GM18505 (cell line): ENCODE data around the gene RBM17.
"Not testable (repeated sequence)": the region's sequence is repeated elsewhere in the genome, so short reads cannot be mapped to it uniquely, and the experiment has no call there.

Experiments used
- ATAC-seq: cut with Tn5 transposase; IDR thresholded peaks from one replicate; pipeline ENCODE4 v1.9.1; 2021; ENCODE audit not compliant: unreplicated experiment
- POLR2A ChIP-seq: IDR thresholded peaks from 4 replicates; pipeline ENCODE4 v1.6.1; 2011; ENCODE audit warnings: borderline replicate concordance; ENCODE audit not compliant: insufficient read depth, insufficient read length; ENCODE audit errors: extremely low read depth

The RBM17 gene

DNA sequence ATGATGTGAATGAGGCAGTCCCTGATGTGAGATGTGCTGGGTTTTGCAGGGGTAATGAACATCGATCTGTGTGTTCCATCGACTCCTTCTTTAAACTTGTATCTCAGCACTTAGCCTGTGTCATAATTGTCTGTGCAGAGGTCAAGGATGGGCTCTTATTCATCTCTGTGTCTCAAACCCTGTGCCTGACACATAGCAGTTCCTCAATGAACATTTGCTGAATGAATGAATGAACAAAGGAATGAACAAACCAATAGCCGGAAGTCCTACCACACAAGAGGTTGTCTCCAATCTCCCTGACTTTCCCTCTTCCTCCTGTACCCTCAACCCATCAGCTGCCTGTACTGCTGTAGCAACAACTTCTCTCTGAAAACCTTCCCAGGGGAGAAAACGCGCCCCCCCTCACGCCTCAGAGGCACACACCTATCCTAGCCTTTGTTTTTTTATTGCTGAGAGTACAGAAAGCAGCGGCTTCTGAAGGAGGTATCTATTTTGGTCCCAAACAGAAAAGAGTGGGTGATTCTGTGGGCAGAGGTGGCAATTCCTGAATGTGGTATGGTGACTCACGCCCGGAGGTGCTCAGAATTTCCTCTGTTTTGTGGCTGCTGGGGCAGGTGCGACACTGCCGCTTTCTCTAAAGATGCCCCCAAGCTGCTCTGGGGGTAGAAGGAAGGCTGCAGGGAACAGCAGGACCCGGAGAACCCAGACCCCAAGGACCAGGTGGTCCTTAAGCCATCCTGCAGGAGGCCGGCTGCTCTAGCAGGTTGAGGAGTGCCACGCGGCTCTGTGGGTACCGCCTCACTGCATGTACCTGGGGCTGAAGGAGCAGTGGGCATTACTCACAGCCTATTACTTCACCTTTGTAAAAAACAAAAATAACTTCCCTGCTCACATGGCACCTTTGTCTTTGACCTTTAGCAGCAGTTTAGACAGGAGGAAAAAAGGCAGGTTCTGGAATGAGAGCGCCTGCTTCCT lies 36.3 kb upstream of the RBM17 start:
- peak; percentile 35 for TF ChIP-seq POLR2A

DNA sequence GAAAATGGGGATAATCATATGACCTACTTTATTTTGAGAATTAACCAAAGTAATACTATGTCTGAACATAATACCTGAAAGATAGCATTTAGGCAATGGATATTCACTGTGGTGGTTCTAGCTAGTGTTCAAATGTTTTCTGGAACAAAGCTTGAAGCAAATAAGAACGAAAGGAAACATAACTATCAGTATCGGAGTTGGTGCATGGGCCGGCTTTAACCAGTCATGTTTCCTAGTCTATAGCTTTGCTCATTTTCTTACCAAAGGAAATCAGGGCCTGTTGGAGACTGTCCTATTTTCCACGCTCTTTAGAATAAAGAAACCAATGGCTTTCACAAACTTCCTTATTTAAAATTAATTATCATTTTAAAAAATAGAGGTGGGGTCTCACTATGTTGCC lies 35.5 kb upstream of the RBM17 start:
- no peak for ATAC-seq
- no peak for TF ChIP-seq POLR2A

More for the DNA sequence above, 36.3 kb upstream of the RBM17 start:
- no peak for ATAC-seq

DNA sequence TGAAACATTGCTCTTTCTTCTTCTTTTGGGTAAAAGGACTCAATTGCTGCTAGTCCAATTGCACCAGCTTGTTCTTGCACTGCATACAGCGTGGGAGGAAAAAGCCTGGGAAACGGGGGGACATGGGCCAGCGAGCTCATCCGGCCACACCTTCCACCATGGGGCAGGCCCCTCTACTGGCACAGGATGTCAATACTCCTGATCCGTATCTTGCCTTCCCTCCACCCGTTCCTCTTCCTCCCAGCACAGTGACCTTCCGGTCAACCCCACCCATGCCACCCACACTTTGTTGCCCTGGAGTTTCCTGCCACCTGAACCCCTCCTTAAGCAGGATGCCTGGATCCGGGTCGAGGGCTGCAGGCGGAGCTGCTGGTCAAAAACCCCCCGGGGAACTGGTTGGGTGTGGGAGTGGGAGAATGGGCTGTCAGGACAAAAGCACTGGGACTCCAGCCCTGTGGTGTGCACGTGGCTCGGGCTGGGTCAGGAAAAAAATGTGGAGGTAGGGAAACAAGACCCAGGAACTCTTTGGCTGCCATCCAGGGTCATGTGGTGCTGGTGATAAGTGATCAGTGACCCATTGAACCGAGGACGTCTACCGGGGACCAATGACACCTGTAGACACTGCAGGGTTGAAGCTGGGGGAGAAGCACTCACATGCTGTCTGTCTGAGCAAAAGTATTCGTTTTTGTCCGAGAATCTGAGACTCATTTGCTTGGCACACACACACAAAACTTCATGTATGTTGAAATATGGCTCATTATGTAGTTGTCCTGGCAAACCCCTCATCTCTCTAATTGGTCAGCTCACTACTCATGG lies 34.8 kb upstream of the RBM17 start:
- TF ChIP-seq POLR2A, result no peak
- no peak for ATAC-seq

GRCh38 chr10:6054884-6055283 lies 34.0 kb upstream of the RBM17 start:
- ATAC-seq, result no peak
- TF ChIP-seq POLR2A, result no peak

DNA sequence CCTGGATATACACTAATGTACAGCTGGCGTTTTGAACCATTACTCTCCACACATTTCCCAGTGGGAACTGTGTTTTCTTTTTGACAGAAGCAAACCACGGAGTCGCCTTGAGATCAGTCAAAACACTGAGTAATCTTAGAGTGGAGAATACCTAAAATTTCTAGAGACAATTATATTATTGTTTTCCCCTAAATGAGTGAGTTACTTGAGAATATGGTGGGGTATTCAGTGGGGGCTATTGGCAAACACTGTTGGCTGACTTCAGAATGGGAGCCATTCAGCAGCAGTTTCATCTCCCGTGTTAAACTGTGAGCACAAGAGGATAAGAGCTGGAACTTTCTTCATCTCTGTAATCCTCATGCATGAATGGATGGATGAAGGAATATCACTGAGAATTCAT lies 32.9 kb upstream of the RBM17 start:
- no peak for TF ChIP-seq POLR2A
- no peak for ATAC-seq

DNA sequence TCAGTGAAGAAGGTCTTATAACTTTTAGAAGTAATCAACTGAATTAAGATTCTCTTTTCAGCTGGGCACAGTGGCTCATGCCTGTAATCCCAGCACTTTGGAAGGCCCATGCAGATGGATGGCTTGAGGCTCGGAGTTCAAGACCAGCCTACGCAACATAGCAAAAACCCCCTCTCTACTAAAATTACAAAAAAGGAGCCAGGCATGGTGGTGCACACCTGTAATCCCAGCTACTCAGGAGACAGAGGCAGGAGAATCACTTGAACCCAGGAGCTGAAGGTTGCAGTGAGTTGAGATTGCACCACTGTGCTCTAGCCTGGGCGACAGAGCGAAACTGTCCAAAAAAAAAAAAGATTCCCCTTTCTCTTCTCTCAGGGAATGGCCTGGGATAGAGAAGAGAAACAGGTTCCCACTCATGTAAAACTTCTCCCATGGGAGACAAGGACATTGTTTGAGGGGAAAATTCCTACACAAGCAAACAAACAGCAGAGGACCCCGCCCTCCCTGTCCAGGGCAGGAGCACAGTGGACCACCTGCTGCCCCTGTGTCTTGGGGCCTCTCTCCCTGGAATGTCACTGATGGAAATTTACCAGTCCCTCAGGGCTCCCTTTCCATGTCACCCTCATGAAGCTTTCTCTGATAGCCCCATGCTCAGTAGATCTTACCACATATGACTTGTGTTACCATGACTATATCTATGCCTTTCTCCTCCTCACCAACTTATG lies 32.3 kb upstream of the RBM17 start:
- ATAC-seq, result no peak
- TF ChIP-seq POLR2A, result no peak

- ATAC-seq, result no peak
- TF ChIP-seq POLR2A, result no peak
Measured at GRCh38 chr10:6058682-6059475, 30.0 kb upstream of the RBM17 start.

GRCh38 chr10:6059506-6059905 lies 29.3 kb upstream of the RBM17 start:
- no peak for ATAC-seq

DNA sequence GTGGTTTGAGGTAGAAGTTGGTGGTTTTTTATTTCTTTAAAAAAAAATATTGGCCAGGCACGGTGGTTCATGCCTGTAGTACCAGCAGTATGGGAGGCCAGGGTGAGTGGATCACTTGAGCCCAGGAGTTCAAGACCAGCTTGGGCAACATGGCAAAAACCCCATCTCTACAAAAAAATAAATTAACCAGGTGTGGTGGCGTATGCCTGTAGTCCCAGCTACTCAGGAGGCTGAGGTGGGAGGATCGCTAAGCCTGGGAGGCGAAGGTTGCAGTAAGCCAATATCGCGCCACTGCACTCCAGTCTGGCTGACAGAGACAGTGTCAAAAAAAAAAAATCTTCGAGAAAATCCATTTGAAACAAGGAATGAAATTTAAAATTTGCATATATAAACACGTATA lies 27.8 kb upstream of the RBM17 start:
- no peak for TF ChIP-seq POLR2A
- ATAC-seq, result no peak

More at GRCh38 chr10:6059506-6059905, 29.3 kb upstream of the RBM17 start:
- TF ChIP-seq POLR2A, result no peak

GRCh38 chr10:6062101-6062771 lies 26.6 kb upstream of the RBM17 start, which contains the start of gene IL2RA:
TSS of gene IL2RA (minus strand) at chr10:6062367. CDS start at chr10:6062151, 216 bp downstream.
- no peak for ATAC-seq

DNA sequence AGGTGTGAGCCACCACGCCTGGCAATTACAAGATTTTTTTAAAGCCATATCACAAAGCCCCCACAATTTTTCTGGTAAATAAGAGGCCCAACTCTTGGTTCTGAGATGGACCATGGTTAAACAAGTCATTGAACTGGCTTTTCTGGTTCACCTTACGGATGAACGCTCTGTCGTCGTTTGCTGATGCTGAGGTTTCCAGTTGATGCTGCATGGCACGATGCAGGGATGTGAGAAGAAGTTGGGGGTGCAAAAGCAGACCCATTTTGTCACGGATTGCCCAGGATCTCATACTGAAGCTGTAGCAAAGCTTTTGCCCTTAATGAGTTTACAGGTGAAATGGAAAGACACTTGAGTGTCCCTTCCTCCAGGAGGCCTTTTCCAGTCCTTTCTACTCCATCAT lies 24.7 kb upstream of the RBM17 start:
- no peak for ATAC-seq
- TF ChIP-seq POLR2A, result no peak

More at GRCh38 chr10:6062101-6062771, 26.6 kb upstream of the RBM17 start, which contains the start of gene IL2RA:
- TF ChIP-seq POLR2A, result no peak

GRCh38 chr10:6064726-6065125 lies 24.1 kb upstream of the RBM17 start:
- ATAC-seq, result not testable (repeated sequence)

DNA sequence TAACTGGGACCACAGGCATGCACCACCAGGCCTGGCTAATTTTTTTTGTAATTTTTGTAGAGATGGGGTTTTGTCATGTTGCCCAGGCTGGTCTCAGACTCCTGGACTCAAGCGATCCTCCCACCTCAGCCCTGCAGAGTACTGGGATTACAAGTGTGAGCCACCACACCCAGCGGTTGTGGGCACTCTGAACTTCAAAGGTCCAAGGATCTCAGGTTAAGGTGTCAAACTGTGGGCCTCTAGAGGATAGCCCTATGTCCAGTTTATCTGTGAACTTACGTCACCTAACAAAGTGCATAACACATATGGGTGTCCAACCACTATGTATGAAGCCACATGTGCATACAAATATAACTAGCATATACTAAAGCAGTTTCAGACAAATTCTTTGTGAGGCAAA lies 23.4 kb upstream of the RBM17 start:
- TF ChIP-seq POLR2A, result no peak
- no peak for ATAC-seq
